H1 (cell line): ENCODE measurements around the gene PPP2R3B. TPM values are rescaled to one million over a fixed set of nuclear protein-coding genes. Genes with fewer than 3 reads are reported as not detected.

Experiments
- CTCF ChIA-PET: fragments of 300-600 bp; sonication (Branson Sonifier 250); formaldehyde crosslinking; loops from one replicate; lab custom pipeline; 2021; ENCODE audit not compliant: partially characterized antibody; lab: Charles Lee
- POLR2A ChIA-PET: fragments of 300-600 bp; sonication (Branson Sonifier 250); formaldehyde crosslinking; loops from one replicate; lab custom pipeline; 2021; ENCODE audit warnings: inconsistent platforms; ENCODE audit not compliant: partially characterized antibody; lab: Charles Lee
- DNase-seq, 2 experiments: peaks; one replicate each; pipeline versions ENCODE4 v3.0.0 to v3.0.0-alpha.2; 2010 to 2022; ENCODE audit warnings: low spot score in 2 of 2, low read depth in 1 of 2, mixed read lengths in 1 of 2
- FAIRE-seq: peaks from 2 replicates; lab custom pipeline; 2011; peaks lifted over from hg19 to GRCh38; lab: Jason Lieb, UNC
- H2AFZ ChIP-seq: 2 replicates; pipeline ENCODE4 v1.8.1; 2012; ENCODE audit warnings: low read length, inconsistent platforms
- H2AK5ac ChIP-seq: 2 replicates; pipeline ENCODE4 v1.6.1; 2013; ENCODE audit warnings: low read depth, low read length
- H2BK120ac ChIP-seq: replicated peaks from 2 replicates; pipeline ENCODE3; 2013; ENCODE audit warnings: low read depth, low read length, inconsistent platforms
- H2BK12ac ChIP-seq: 2 replicates; pipeline ENCODE4 v1.6.1; 2013; ENCODE audit warnings: low read depth, low read length
- H2BK15ac ChIP-seq: 2 replicates; pipeline ENCODE4 v1.6.1; 2013; ENCODE audit warnings: low read length
- H2BK20ac ChIP-seq: 2 replicates; pipeline ENCODE4 v1.6.1; 2013; ENCODE audit warnings: low read length
- H2BK5ac ChIP-seq: 2 replicates; pipeline ENCODE4 v1.6.1; 2013; ENCODE audit warnings: low read depth, low read length
- H3K14ac ChIP-seq: 2 replicates; pipeline ENCODE4 v1.6.1; 2013; ENCODE audit warnings: inconsistent platforms; ENCODE audit not compliant: insufficient read length
- H3K18ac ChIP-seq: 2 replicates; pipeline ENCODE4 v1.6.1; 2013; ENCODE audit warnings: low read length; ENCODE audit errors: extremely low read depth
- H3K23ac ChIP-seq: 2 replicates; pipeline ENCODE4 v1.6.1; 2013; ENCODE audit warnings: inconsistent platforms; ENCODE audit not compliant: insufficient read length
- H3K23me2 ChIP-seq: 2 replicates; pipeline ENCODE4 v1.6.1; 2013; ENCODE audit warnings: low read depth, low read length
- H3K27ac ChIP-seq: 2 replicates; pipeline ENCODE4 v1.6.1; 2011; ENCODE audit warnings: low read depth, low read length, inconsistent platforms
- H3K27me3 ChIP-seq, 4 experiments: replicated peaks in 1 of 4; 1 replicate in 1 of 4; 2 replicates in 3 of 4; pipeline versions ENCODE4 v1.6.1 to v1.8.1; 2011 to 2013; ENCODE audit warnings: low read length in 3 of 4, mild to moderate bottlenecking in 3 of 4, inconsistent platforms in 2 of 4, mixed read lengths in 2 of 4, moderate library complexity in 1 of 4; ENCODE audit not compliant: control insufficient read depth in 3 of 4, insufficient read depth in 3 of 4; ENCODE audit errors: extremely low read depth in 1 of 4
- H3K36me3 ChIP-seq, 4 experiments: 2 replicates each; pipeline versions ENCODE4 v1.6.1 to v1.8.1; 2011 to 2013; ENCODE audit warnings: mild to moderate bottlenecking in 4 of 4, low read length in 3 of 4, moderate library complexity in 2 of 4, control low read depth in 1 of 4, inconsistent platforms in 1 of 4; ENCODE audit not compliant: insufficient read depth in 4 of 4, control insufficient read depth in 2 of 4
- H3K4ac ChIP-seq: replicated peaks from 2 replicates; pipeline ENCODE3; 2013; ENCODE audit warnings: low read length, low read depth, mixed read lengths, inconsistent platforms; ENCODE audit not compliant: insufficient read length
- H3K4me1 ChIP-seq, 4 experiments: replicated peaks in 1 of 4; 1 replicate in 1 of 4; 2 replicates in 3 of 4; pipeline versions ENCODE4 v1.6.1 to v1.8.1; 2011 to 2013; ENCODE audit warnings: low read length in 3 of 4, inconsistent platforms in 2 of 4, mixed read lengths in 1 of 4; ENCODE audit not compliant: insufficient read depth in 4 of 4, control insufficient read depth in 3 of 4
- H3K4me2 ChIP-seq, 2 experiments: 2 replicates each; pipeline versions ENCODE4 v1.6.1 to v1.8.1; 2011 to 2013; ENCODE audit warnings: low read depth in 2 of 2, low read length in 2 of 2, control low read depth in 1 of 2, inconsistent platforms in 1 of 2, mild to moderate bottlenecking in 1 of 2; ENCODE audit not compliant: insufficient read depth in 1 of 2
- H3K4me3 ChIP-seq, 4 experiments: fragments of 200-600, 300-600 bp in 1 of 4; sonication (generic), shearing (Covaris generic), sonication (Bioruptor Twin) in 1 of 4; 2 replicates each; pipeline versions ENCODE4 v1.5.1 to v1.8.1; 2011 to 2016; ENCODE audit warnings: low read length in 4 of 4, low read depth in 3 of 4, control low read depth in 2 of 4, inconsistent platforms in 2 of 4, mild to moderate bottlenecking in 2 of 4, mixed read lengths in 1 of 4, moderate library complexity in 1 of 4; ENCODE audit not compliant: insufficient read depth in 2 of 4; ENCODE audit errors: extremely low read depth in 1 of 4
- H3K56ac ChIP-seq: replicated peaks from 2 replicates; pipeline ENCODE3; 2013; ENCODE audit warnings: low read depth, mild to moderate bottlenecking, mixed read lengths, low read length, inconsistent platforms; ENCODE audit not compliant: insufficient read length
- H3K79me1 ChIP-seq: 2 replicates; pipeline ENCODE4 v1.6.1; 2013; ENCODE audit warnings: low read depth, low read length, control low read depth
- H3K79me2 ChIP-seq, 2 experiments: 2 replicates each; pipeline versions ENCODE4 v1.6.1 to v1.8.1; 2012 to 2013; ENCODE audit warnings: low read length in 2 of 2, mild to moderate bottlenecking in 2 of 2, inconsistent platforms in 1 of 2; ENCODE audit not compliant: insufficient read depth in 2 of 2, control insufficient read depth in 1 of 2
- H3K9ac ChIP-seq, 4 experiments: replicated peaks in 1 of 4; 1 replicate in 1 of 4; 2 replicates in 3 of 4; pipeline versions ENCODE4 v1.6.1 to v1.8.1; 2011 to 2013; ENCODE audit warnings: low read depth in 3 of 4, low read length in 3 of 4, control low read depth in 2 of 4, mild to moderate bottlenecking in 2 of 4, moderate library complexity in 2 of 4, inconsistent platforms in 1 of 4; ENCODE audit errors: extremely low read depth in 1 of 4
- H3K9me3 ChIP-seq, 2 experiments: 2 replicates each; pipeline versions ENCODE4 v1.6.1 to v1.8.1; 2012 to 2013; ENCODE audit warnings: mild to moderate bottlenecking in 2 of 2, moderate library complexity in 2 of 2, control low read depth in 1 of 2, inconsistent platforms in 1 of 2, low read depth in 1 of 2, low read length in 1 of 2, mixed read lengths in 1 of 2; ENCODE audit not compliant: insufficient read depth in 2 of 2
- H4K20me1 ChIP-seq, 2 experiments: replicated peaks in 1 of 2; 2 replicates each; pipeline versions ENCODE3 to v1.8.1; 2011 to 2013; ENCODE audit warnings: inconsistent platforms in 2 of 2, low read length in 2 of 2, mild to moderate bottlenecking in 1 of 2; ENCODE audit not compliant: insufficient read depth in 2 of 2, control insufficient read depth in 1 of 2
- H4K5ac ChIP-seq: 2 replicates; pipeline ENCODE4 v1.6.1; 2013; ENCODE audit warnings: low read length, low read depth, mixed read lengths, inconsistent platforms; ENCODE audit not compliant: insufficient read length
- H4K8ac ChIP-seq: 2 replicates; pipeline ENCODE4 v1.8.0; 2013; ENCODE audit warnings: mild to moderate bottlenecking, moderate library complexity, low read length, inconsistent platforms; ENCODE audit not compliant: insufficient read depth; ENCODE audit errors: extremely low read depth
- H4K91ac ChIP-seq: replicated peaks from 2 replicates; pipeline ENCODE3; 2013; ENCODE audit warnings: low read length, mixed read lengths, inconsistent platforms; ENCODE audit not compliant: insufficient read length
- WGBS, 2 experiments: shearing (Covaris generic) in 1 of 2; methylation state at CpG; one replicate each; pipeline versions ENCODE4 v1.1.6 to v1.1.7; 2013 to 2015; ENCODE audit warnings: low lambda C conversion rate in 2 of 2, mixed read lengths in 2 of 2, inconsistent platforms in 1 of 2, low coverage in 1 of 2, missing lambda C conversion rate in 1 of 2; ENCODE audit not compliant: insufficient replicate concordance in 2 of 2, insufficient coverage in 1 of 2, insufficient read length in 1 of 2; ENCODE audit errors: extremely low coverage in 1 of 2, missing lambda C conversion rate in 1 of 2; 5-methylcytosine and 5-hydroxymethylcytosine counted together
- polyA plus RNA-seq, 7 experiments: library from polyadenylated mRNA; depleted of rRNA in 3 of 7; stranded (reverse) in 5 of 7; unstranded in 2 of 7; fragments of >200 nt in 5 of 7; fragments of 200-250 nt in 2 of 7; gene quantifications; 1 replicate in 5 of 7; 2 replicates in 1 of 7; 4 replicates in 1 of 7; pipeline versions ENCODE4 v1.2.1 to v1.2.3, GENCODE V29; 2011 to 2013; ENCODE audit warnings: missing spikeins in 2 of 7, mixed read lengths in 2 of 7
- total RNA-seq: library from RNA; stranded (reverse); fragmentation: NEBNext Ultra II Directional; extraction: Animal tissue kit (Norgen Biotek cat#: 25700); gene quantifications from 2 replicates; pipeline ENCODE4 v1.2.1, GENCODE V29; 2021

The PPP2R3B gene
- total and polyA plus RNA-seq, 2 of the 8 experiments (the other 6 are each of a cell fraction or from before 2014, with no cell fraction given): 47.6 to 86.7 TPM

DNA sequence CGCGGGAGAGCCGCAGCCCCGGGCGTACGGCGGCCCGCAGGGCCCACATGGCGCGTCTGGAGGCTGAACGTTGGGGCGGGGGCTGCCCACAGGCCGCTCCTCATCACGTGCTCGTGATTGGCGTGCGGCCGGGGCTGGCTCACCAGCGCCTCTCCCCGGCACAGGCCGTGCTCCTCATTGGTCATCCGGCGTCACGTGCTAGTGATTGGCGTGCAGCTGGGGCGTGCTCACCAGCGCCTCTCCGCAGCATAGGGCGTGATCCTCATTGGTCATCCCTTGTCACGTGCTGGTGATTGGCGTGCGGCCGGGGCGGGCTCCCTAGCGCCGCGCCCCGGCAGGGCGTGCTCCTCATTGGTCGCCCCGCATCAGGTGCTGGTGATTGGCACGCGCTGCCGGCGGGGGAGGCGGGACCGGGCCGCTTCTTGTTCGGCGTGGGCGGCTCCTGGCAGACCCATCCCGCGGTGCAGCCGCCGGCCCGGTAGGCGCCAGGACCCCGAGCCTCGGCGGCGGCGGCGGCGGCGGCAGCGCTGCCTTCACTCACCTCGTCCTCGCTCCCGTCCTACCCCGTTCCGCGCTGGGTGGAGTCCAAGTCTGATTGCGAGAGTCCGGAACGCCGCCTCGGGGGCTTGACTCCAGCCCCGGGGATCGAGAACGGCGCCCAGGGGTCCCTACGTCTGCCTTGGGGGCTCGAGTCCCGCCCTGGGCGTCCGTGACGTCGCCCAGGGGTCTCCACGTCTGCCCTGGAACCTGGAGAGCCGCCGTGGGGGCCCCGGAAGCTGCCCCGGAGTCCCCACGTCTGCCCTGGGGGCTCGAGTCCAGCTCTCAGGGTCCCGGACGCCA is 67.7 kb downstream of the PPP2R3B start, which contains the start of gene GTPBP6:
Gene GTPBP6 (minus strand): TSS at position 58 of the 840 bp plus-strand sequence. CDS start 9 bp downstream, at position 49.
- ChIA-PET CTCF (no interaction called here), POLR2A (no interaction called here)
- Histone ChIP-seq H3K79me1 (peaks cover 4% of the 10 kb centered on the region), H3K36me3 (peaks cover 5 to 15% (median 7%) of the 10 kb centered on the region in 4 experiments; a peak in 5 of 8 replicates), H4K20me1 (peaks cover 0 to 6% of the 10 kb centered on the region in 2 experiments), H4K8ac (peak within 1 kb of the TSS; percentile 96), H3K4ac (no peak within 1 kb of the TSS), H3K18ac (peak within 1 kb of the TSS; percentile 87), H3K27ac (peak within 1 kb of the TSS; percentile 89), H3K9me3 (no peaks in the 10 kb centered on the region), H3K9ac (peak within 1 kb of the TSS; percentile 73 to 97 (median 87)), H3K56ac (peak within 1 kb of the TSS; percentile 69), H3K23me2 (peaks cover 10% of the 10 kb centered on the region; the same call in 1 of the 2 replicates), H3K4me2 (peak within 1 kb of the TSS; percentile 65 to 95), H3K4me3 (peak within 1 kb of the TSS; percentile 69 to 95 (median 78)), H4K5ac (peak within 1 kb of the TSS; percentile 83), H2BK12ac (no peak within 1 kb of the TSS), H4K91ac (peak within 1 kb of the TSS; percentile 81), H2BK20ac (no peak within 1 kb of the TSS), H2BK120ac (no peak within 1 kb of the TSS), H2BK5ac (peak within 1 kb of the TSS; percentile 81; the same call in 1 of the 2 replicates), H3K79me2 (peaks cover 0 to 9% of the 10 kb centered on the region in 2 experiments; a peak in 1 of 4 replicates), H2AK5ac (no peak within 1 kb of the TSS), H3K23ac (no peak within 1 kb of the TSS), H3K4me1 (peaks cover 0 to 6% (median 3%) of the 10 kb centered on the region in 4 experiments; a peak in 3 of 7 replicates), H3K27me3 (no peaks in the 10 kb centered on the region), H2BK15ac (no peak within 1 kb of the TSS), H2AFZ (no peak within 1 kb of the TSS), H3K14ac (no peak within 1 kb of the TSS)
- FAIRE-seq (no peak), DNase-seq (peak; percentile 98 to 99)
- WGBS, 2 experiments: 2% methylated on average over 30 of the region's 97 CpGs; no CpG with 5 or more reads in 1 of the 2 experiments
